ENCODE measurements around the gene PGBD4.

The PGBD4 gene

GRCh38 chr15:34124651-34125050 is 22.8 kb downstream of the PGBD4 start:
- DNase-seq (ENCODE audit: low spot score), result no peak
- peaks cover 8% of the 10 kb centered on the region for H3K27me3 Mint-ChIP-seq (ENCODE audit: low read depth)
- no peaks in the 10 kb centered on the region for H3K9me3 Mint-ChIP-seq
- H3K36me3 Mint-ChIP-seq (ENCODE audit: low read depth), result no peaks in the 10 kb centered on the region
- no peaks in the 10 kb centered on the region for H3K4me1 Mint-ChIP-seq (ENCODE audit: low read depth)
- H3K4me3 Mint-ChIP-seq, result no peak overlapping the region
- H3K27ac Mint-ChIP-seq, result no peak overlapping the region

- Mint-ChIP-seq H3K36me3 (ENCODE audit: low read depth) (no peaks in the 10 kb centered on the region), H3K4me1 (ENCODE audit: low read depth) (no peaks in the 10 kb centered on the region), H3K4me3 (no peak overlapping the region), H3K9me3 (no peaks in the 10 kb centered on the region), H3K27ac (no peak overlapping the region), H3K27me3 (ENCODE audit: low read depth) (peaks cover 8% of the 10 kb centered on the region)
- DNase-seq (ENCODE audit: low spot score), result no peak
Observed at GRCh38 chr15:34125945-34126344, 24.1 kb downstream of the PGBD4 start.

DNA sequence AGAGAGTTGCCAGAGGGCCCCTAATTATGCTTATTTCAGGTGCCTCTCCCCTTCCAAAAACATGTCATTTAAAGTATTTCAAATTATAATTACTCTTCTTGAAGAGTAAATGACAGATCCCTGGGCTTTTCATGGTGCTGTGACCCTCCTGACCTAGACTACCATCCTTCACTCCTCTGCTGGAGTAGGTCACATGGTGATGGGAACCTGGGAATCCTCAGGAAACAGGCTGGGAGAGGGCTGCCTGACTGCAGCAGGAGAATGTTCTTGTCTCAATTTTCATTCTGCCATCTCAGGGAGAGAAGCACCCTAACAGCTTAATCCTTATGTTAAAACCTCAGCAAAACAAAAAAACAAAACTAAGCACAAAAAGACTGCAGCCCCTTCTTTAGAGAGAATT is 24.6 kb downstream of the PGBD4 start:
- peaks cover 8% of the 10 kb centered on the region for H3K27me3 Mint-ChIP-seq (ENCODE audit: low read depth)
- no peaks in the 10 kb centered on the region for H3K9me3 Mint-ChIP-seq
- no peaks in the 10 kb centered on the region for H3K4me1 Mint-ChIP-seq (ENCODE audit: low read depth)
- H3K27ac Mint-ChIP-seq, result no peak overlapping the region
- no peaks in the 10 kb centered on the region for H3K36me3 Mint-ChIP-seq (ENCODE audit: low read depth)
- DNase-seq (ENCODE audit: low spot score), result no peak
- no peak overlapping the region for H3K4me3 Mint-ChIP-seq

GRCh38 chr15:34128898-34129297 is 27.0 kb downstream of the PGBD4 start:
- H3K9me3 Mint-ChIP-seq, result no peaks in the 10 kb centered on the region
- no peak overlapping the region for H3K4me3 Mint-ChIP-seq
- peaks cover 8% of the 10 kb centered on the region for H3K27me3 Mint-ChIP-seq (ENCODE audit: low read depth)
- H3K4me1 Mint-ChIP-seq (ENCODE audit: low read depth), result no peaks in the 10 kb centered on the region
- no peak overlapping the region for H3K27ac Mint-ChIP-seq
- no peaks in the 10 kb centered on the region for H3K36me3 Mint-ChIP-seq (ENCODE audit: low read depth)
- DNase-seq (ENCODE audit: low spot score), result no peak

GRCh38 chr15:34132881-34133280 is 31.0 kb downstream of the PGBD4 start:
- H3K36me3 Mint-ChIP-seq (ENCODE audit: low read depth), result no peaks in the 10 kb centered on the region
- no peak for DNase-seq (ENCODE audit: low spot score)
- H3K4me3 Mint-ChIP-seq, result no peak overlapping the region

DNA sequence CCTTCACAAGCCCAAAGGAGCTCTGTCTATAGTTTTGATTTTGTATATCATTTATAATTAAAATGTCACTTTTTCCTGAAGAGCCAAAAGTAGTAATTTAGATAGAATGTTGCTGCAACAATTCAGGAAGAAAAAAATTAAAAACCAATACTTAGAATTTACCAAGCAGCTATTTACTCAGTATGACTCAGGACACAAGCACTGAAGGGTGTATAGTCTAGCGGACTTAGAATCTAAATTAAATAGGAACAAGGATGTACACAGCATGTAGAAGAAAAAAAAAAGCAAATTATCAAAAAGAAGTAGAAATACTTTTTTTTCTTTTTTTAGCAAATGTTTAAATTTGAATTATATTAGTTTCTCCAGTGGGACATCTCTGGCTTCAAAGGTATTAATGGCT is 31.6 kb downstream of the PGBD4 start:
- Mint-ChIP-seq H3K9me3 (no peaks in the 10 kb centered on the region), H3K4me3 (no peak overlapping the region), H3K4me1 (ENCODE audit: low read depth) (no peaks in the 10 kb centered on the region), H3K27ac (no peak overlapping the region), H3K27me3 (ENCODE audit: low read depth) (no peaks in the 10 kb centered on the region), H3K36me3 (ENCODE audit: low read depth) (peaks cover 3% of the 10 kb centered on the region)
- DNase-seq (ENCODE audit: low spot score), result no peak

More at GRCh38 chr15:34132881-34133280, 31.0 kb downstream of the PGBD4 start:
- no peaks in the 10 kb centered on the region for H3K9me3 Mint-ChIP-seq
- H3K27me3 Mint-ChIP-seq (ENCODE audit: low read depth), result no peaks in the 10 kb centered on the region
- H3K27ac Mint-ChIP-seq, result no peak overlapping the region
- H3K4me1 Mint-ChIP-seq (ENCODE audit: low read depth), result no peaks in the 10 kb centered on the region

- Mint-ChIP-seq H3K4me1 (ENCODE audit: low read depth) (peaks cover 3% of the 10 kb centered on the region), H3K36me3 (ENCODE audit: low read depth) (peaks cover 34% of the 10 kb centered on the region)
Observed at GRCh38 chr15:34147371-34148140, 45.7 kb downstream of the PGBD4 start.

DNA sequence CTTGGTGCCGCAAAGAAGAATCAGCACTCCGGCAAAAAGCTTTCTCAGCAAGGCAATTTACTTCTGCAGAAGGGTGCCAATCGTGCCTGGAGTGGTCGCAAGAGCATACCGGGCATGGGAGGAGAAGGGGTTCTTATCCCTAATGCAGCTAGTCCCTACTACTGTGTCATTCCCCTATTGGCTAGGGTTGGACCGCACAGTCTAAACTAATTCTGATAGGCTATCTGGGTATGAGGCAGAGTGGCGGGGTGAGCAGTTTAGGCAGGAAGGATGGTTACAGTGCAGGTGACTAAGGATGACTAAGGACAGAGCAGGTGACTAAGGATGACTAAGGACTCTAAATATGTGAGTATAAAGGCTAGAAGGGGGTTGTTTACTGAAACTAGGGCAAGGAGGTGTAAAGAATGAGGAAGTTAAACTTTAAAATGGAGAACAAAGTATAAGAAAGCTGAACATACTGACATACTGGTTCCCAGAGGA is 52.9 kb downstream of the PGBD4 start:
- Mint-ChIP-seq H3K4me3 (no peak overlapping the region), H3K9me3 (peaks cover 44% of the 10 kb centered on the region), H3K36me3 (ENCODE audit: low read depth) (peaks cover 78% of the 10 kb centered on the region), H3K4me1 (ENCODE audit: low read depth) (no peaks in the 10 kb centered on the region), H3K27me3 (ENCODE audit: low read depth) (no peaks in the 10 kb centered on the region), H3K27ac (no peak overlapping the region)
- no peak for DNase-seq (ENCODE audit: low spot score)

More at GRCh38 chr15:34147371-34148140, 45.7 kb downstream of the PGBD4 start:
- Mint-ChIP-seq H3K27me3 (ENCODE audit: low read depth) (no peaks in the 10 kb centered on the region), H3K4me3 (no peak overlapping the region), H3K9me3 (no peaks in the 10 kb centered on the region), H3K27ac (peak overlapping the region; percentile 19)
- no peak for DNase-seq (ENCODE audit: low spot score)

DNA sequence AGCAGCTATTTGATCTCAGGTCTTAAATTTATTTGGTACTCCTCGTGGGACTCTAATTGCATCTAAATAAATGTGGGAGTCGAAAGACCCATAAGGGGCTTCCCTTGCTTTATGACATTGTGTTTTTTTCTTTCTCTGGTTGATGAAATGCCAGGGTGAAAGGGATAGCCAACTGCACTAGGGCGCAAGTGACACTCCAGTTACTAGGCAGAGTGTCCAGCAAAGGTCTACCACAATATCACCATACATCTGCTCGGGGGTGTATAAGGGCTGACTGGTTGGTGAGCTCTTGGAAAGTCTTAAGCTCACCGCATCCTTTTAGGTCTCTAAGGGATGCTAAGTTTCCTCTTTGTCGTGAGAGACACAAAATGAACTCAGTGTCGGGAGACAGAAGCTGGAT is 54.0 kb downstream of the PGBD4 start:
- Mint-ChIP-seq H3K4me3 (no peak overlapping the region), H3K4me1 (ENCODE audit: low read depth) (no peaks in the 10 kb centered on the region), H3K27ac (no peak overlapping the region)

More for the DNA sequence above, 54.0 kb downstream of the PGBD4 start:
- DNase-seq (ENCODE audit: low spot score), result no peak
- no peaks in the 10 kb centered on the region for H3K27me3 Mint-ChIP-seq (ENCODE audit: low read depth)
- peaks cover 86% of the 10 kb centered on the region for H3K36me3 Mint-ChIP-seq (ENCODE audit: low read depth)
- H3K9me3 Mint-ChIP-seq, result peaks cover 55% of the 10 kb centered on the region

Measured in T-helper 2 cell treated with Interferon-gamma antibody and Interleukin-4, amounts not matched to agents 5 μg/mL and 100 μg/mL, for 36 hours (primary cell).